B cell (primary cell): ENCODE results near the gene PIMREG. TPM values are rescaled to one million over a fixed set of nuclear protein-coding genes. Genes with fewer than 3 reads are reported as not detected.

Experiments
- ATAC-seq: fragments of 200-7000 bp; cut with Tn5 transposase; one replicate; pipeline ENCODE4 v1.10.0; 2021; ENCODE audit warnings: low read depth, mild to moderate bottlenecking, moderate number of reproducible peaks, moderate library complexity
- CTCF ChIA-PET: fragments of 350-600 bp; sonication (Branson Sonifier 250); formaldehyde crosslinking; loops from one replicate; lab custom pipeline; 2021; ENCODE audit warnings: antibody characterized with exemption, inconsistent platforms; lab: Charles Lee
- POLR2A ChIA-PET: fragments of 350-600 bp; sonication (Branson Sonifier 250); formaldehyde crosslinking; loops from one replicate; lab custom pipeline; 2021; ENCODE audit warnings: antibody characterized with exemption; lab: Charles Lee
- DNase-seq: peaks from one replicate; pipeline ENCODE4 v3.0.0; 2013
- H2AFZ ChIP-seq: 2 replicates; pipeline ENCODE4 v1.6.1; 2012; ENCODE audit warnings: mild to moderate bottlenecking, low read depth, low read length; ENCODE audit not compliant: insufficient read depth, poor library complexity, severe bottlenecking
- H3K27ac ChIP-seq, 2 donors: 1 replicate in 1 of 2; 2 replicates in 1 of 2; pipeline ENCODE4 v1.5.1; 2012 to 2013; ENCODE audit warnings: low read length in 2 of 2, mild to moderate bottlenecking in 2 of 2, moderate library complexity in 1 of 2
- H3K27me3 ChIP-seq, 4 experiments: fragments of 200-600 bp in 1 of 4; sonication (generic) in 1 of 4; replicated peaks in 1 of 4; 1 replicate in 2 of 4; 2 replicates in 2 of 4; pipeline versions ENCODE4 v1.6.1 to v1.7.0; 2013 to 2016; ENCODE audit warnings: low read length in 3 of 4, mild to moderate bottlenecking in 2 of 4, mixed read lengths in 1 of 4, moderate library complexity in 1 of 4; ENCODE audit not compliant: insufficient read depth in 4 of 4, control insufficient read depth in 3 of 4; ENCODE audit errors: control extremely low read depth in 1 of 4
- H3K36me3 ChIP-seq, 2 experiments: replicated peaks in 1 of 2; 1 replicate in 1 of 2; 2 replicates in 1 of 2; pipeline versions ENCODE4 v1.6.1 to v1.7.1; 2013; ENCODE audit warnings: low read length in 1 of 2; ENCODE audit not compliant: insufficient read depth in 2 of 2, control insufficient read depth in 1 of 2; ENCODE audit errors: control extremely low read depth in 1 of 2, extremely low read depth in 1 of 2
- H3K4me1 ChIP-seq, 2 donors: fragments of 200-600 bp in 1 of 2; sonication (generic) in 1 of 2; 1 replicate in 1 of 2; 2 replicates in 1 of 2; pipeline versions ENCODE4 v1.5.1 to v1.6.1; 2013 to 2017; ENCODE audit warnings: low read length in 2 of 2; ENCODE audit not compliant: control insufficient read depth in 2 of 2, insufficient read depth in 2 of 2
- H3K4me2 ChIP-seq: replicated peaks from 2 replicates; pipeline ENCODE3; 2012; ENCODE audit warnings: mild to moderate bottlenecking, low read depth, low read length; ENCODE audit not compliant: poor library complexity, severe bottlenecking
- H3K4me3 ChIP-seq, 5 experiments: fragments of 200-600 bp in 1 of 5; sonication (generic) in 1 of 5; 1 replicate in 3 of 5; 2 replicates in 2 of 5; pipeline versions ENCODE4 v1.5.1 to v1.7.0; 2011 to 2016; ENCODE audit warnings: low read length in 4 of 5, mild to moderate bottlenecking in 4 of 5, low read depth in 2 of 5, control low read depth in 1 of 5, moderate library complexity in 1 of 5; ENCODE audit not compliant: insufficient read depth in 1 of 5; ENCODE audit errors: control extremely low read depth in 1 of 5, extremely low read depth in 1 of 5
- H3K79me2 ChIP-seq: fragments of 200-600 bp; sonication (generic); one replicate; pipeline ENCODE4 v1.6.0; 2016; ENCODE audit warnings: low read length; ENCODE audit not compliant: control insufficient read depth, insufficient read depth
- H3K9ac ChIP-seq: fragments of 200-600 bp; sonication (generic); 2 replicates; pipeline ENCODE4 v1.6.1; 2017; ENCODE audit warnings: mild to moderate bottlenecking, low read length, moderate library complexity
- H3K9me3 ChIP-seq, 3 donors: one replicate each; pipeline versions ENCODE4 v1.6.1 to v1.7.1; 2013; ENCODE audit warnings: low read length in 2 of 3; ENCODE audit not compliant: control insufficient read depth in 2 of 3, insufficient read depth in 1 of 3; ENCODE audit errors: control extremely low read depth in 1 of 3
- H4K20me1 ChIP-seq: 2 replicates; pipeline ENCODE4 v1.6.0; 2012; ENCODE audit warnings: mild to moderate bottlenecking, low read length; ENCODE audit not compliant: insufficient read depth, control insufficient read depth, poor library complexity, severe bottlenecking
- H3K27ac Mint-ChIP-seq: one replicate; pipeline ENCODE4 v1.8.0; 2021; ENCODE audit warnings: mixed read lengths
- H3K27me3 Mint-ChIP-seq: one replicate; pipeline ENCODE4 v1.8.0; 2021; ENCODE audit warnings: mixed read lengths
- H3K4me1 Mint-ChIP-seq: one replicate; pipeline ENCODE4 v1.8.0; 2021; ENCODE audit warnings: mixed read lengths
- H3K4me3 Mint-ChIP-seq: one replicate; pipeline ENCODE4 v1.8.0; 2021; ENCODE audit warnings: mixed read lengths
- H3K9me3 Mint-ChIP-seq: one replicate; pipeline ENCODE4 v1.8.0; 2022; ENCODE audit warnings: mixed read lengths; ENCODE audit not compliant: insufficient read depth
- CTCF ChIP-seq: fragments of 200-600 bp; IDR thresholded peaks from one replicate; pipeline ENCODE4 v1.8.0; 2022; ENCODE audit warnings: antibody characterized with exemption, mild to moderate bottlenecking
- EZH2 ChIP-seq: IDR thresholded peaks from 2 replicates; pipeline ENCODE4 v1.6.1; 2012; ENCODE audit warnings: borderline replicate concordance, low read depth, mild to moderate bottlenecking, moderate library complexity, low read length; ENCODE audit not compliant: insufficient read depth, poor library complexity, severe bottlenecking
- WGBS: methylation state at CpG from one replicate; pipeline ENCODE4 v1.1.5; 2013; ENCODE audit warnings: missing lambda C conversion rate; ENCODE audit not compliant: insufficient coverage; 5-methylcytosine and 5-hydroxymethylcytosine counted together
- intact Hi-C: fragments of 100-400 bp; cut with micrococcal nuclease; formaldehyde crosslinking; loops from one replicate; pipeline ENCODE4 v1.10.0; 2022
- polyA plus RNA-seq: library from polyadenylated mRNA; depleted of rRNA; stranded (reverse); fragments of >200 nt; gene quantifications from 2 replicates; pipeline ENCODE4 v1.2.3, GENCODE V29; 2012
- total RNA-seq, 2 donors: library from RNA; stranded (reverse); fragments of 120-200 nt in 1 of 2; gene quantifications; 1 replicate in 1 of 2; 2 replicates in 1 of 2; pipeline versions ENCODE4 v1.2.3 to v1.2.4, GENCODE V29; 2013 to 2022

Gene PIMREG
- total and polyA plus RNA-seq, 2 donors (not counting 1 experiment from before 2014, with no cell fraction given) = 0.21 TPM; not detected in 1

- ATAC-seq = no peak
- no peaks in the 10 kb centered on the region for H3K79me2 ChIP-seq
- ChIA-PET CTCF (interaction anchor here (0.9 to 2.8 kb wide), 3 partner anchors 11 to 858 kb away, joined by 3 to 13 read pairs (median 4); no protein-coding TSS in a partner anchor), POLR2A (no interaction called here)
- H3K4me3 ChIP-seq = no peak overlapping the region
- Mint-ChIP-seq H3K27me3 (no peaks in the 10 kb centered on the region), H3K9me3 (no peaks in the 10 kb centered on the region), H3K27ac (no peak overlapping the region), H3K4me1 (peaks cover 17% of the 10 kb centered on the region), H3K4me3 (no peak overlapping the region)
- no peaks in the 10 kb centered on the region for H4K20me1 ChIP-seq
- no peak for TF ChIP-seq CTCF
- TF ChIP-seq EZH2 = no peak
- H3K9me3 ChIP-seq = no peaks in the 10 kb centered on the region
- H3K4me2 ChIP-seq = no peak overlapping the region
- H2AFZ ChIP-seq = no peak overlapping the region
- no peak for DNase-seq
- no peak overlapping the region for H3K27ac ChIP-seq
- WGBS = 79% methylated on average over 8 of the region's 9 CpGs
- peaks cover 5 to 14% of the 10 kb centered on the region in 2 donors for H3K4me1 ChIP-seq
- no peaks in the 10 kb centered on the region for H3K27me3 ChIP-seq
- H3K36me3 ChIP-seq = no peaks in the 10 kb centered on the region
- intact Hi-C loops = no loop called here
- no peak overlapping the region for H3K9ac ChIP-seq
Measured at GRCh38 chr17:6446516-6447100, 2.4 kb downstream of the PIMREG start.

DNA sequence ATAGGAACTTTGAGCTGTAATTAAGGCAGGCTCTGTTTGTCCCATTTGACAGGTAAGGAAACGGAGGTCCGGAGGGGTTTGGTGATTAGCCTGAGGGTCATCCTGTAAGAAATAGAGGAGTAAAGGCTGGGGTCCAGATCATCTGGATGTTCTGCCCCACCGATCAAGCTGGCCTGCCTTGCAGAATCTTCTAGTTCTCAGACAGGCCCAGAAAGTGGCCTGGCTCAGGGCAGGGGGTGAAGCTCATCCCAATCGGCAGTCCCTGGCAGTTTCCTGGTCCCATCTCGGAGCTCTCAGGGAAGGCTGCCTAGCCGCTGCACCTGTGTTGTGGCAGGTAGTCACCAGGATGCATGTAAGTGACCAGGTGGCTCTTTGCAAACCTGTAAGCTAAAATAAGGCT, 4.2 kb downstream of the PIMREG start:
- TF ChIP-seq EZH2 (no peak), CTCF (no peak)
- no peak for DNase-seq
- no peak overlapping the region for H3K27ac Mint-ChIP-seq
- H3K9me3 Mint-ChIP-seq = no peaks in the 10 kb centered on the region
- WGBS = 93% methylated on average over 5 of the region's 6 CpGs
- H4K20me1 ChIP-seq = no peaks in the 10 kb centered on the region
- ChIA-PET POLR2A (no interaction called here), CTCF (no interaction called here)
- no peaks in the 10 kb centered on the region for H3K27me3 Mint-ChIP-seq
- H3K9me3 ChIP-seq = no peaks in the 10 kb centered on the region
- no peaks in the 10 kb centered on the region for H3K27me3 ChIP-seq
- no peaks in the 10 kb centered on the region for H3K36me3 ChIP-seq
- no peak overlapping the region for H3K4me2 ChIP-seq
- no peaks in the 10 kb centered on the region for H3K79me2 ChIP-seq
- intact Hi-C loops = no loop called here
- no peak overlapping the region for H2AFZ ChIP-seq
- no peak overlapping the region for H3K4me3 Mint-ChIP-seq
- peaks cover 26% of the 10 kb centered on the region for H3K4me1 Mint-ChIP-seq
- no peak overlapping the region for H3K9ac ChIP-seq
- H3K27ac ChIP-seq = no peak overlapping the region
- peaks cover under 1 to 10% of the 10 kb centered on the region in 2 donors for H3K4me1 ChIP-seq
- no peak for ATAC-seq
- no peak overlapping the region for H3K4me3 ChIP-seq
